ENCODE data around the gene F13B.

Gene F13B

DNA sequence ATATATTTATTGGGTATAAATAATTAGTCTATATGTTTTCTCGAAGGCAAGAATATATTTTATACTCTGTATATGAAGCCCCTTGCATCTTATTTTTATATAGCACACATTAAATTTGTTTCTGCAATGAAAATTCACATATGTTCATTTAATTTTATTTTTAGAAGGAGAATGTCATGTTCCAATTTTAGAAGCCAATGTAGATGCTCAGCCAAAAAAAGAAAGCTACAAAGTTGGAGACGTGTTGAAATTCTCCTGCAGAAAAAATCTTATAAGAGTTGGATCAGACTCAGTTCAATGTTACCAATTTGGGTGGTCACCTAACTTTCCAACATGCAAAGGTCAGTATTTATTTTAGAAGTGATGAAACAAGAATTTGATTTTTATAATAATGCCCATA is 73.1 kb downstream of the F13B start:
- TF ChIP-seq FOXP2 (optimal IDR thresholded peaks at IDR 0.05; ENCODE audit: borderline replicate concordance, extremely low read depth, extremely low read length, insufficient read depth) (no peak), TAF1 (IDR thresholded peaks at IDR 0.05; ENCODE audit: borderline replicate concordance, insufficient read depth, low read length) (no peak), POLR2AphosphoS5 (IDR thresholded peaks at IDR 0.05; ENCODE audit: low read depth, low read length) (no peak), SIN3A (IDR thresholded peaks at IDR 0.05; ENCODE audit: borderline replicate concordance, insufficient read depth, low read length) (no peak)
- TF ChIP-seq, protein P1, sequence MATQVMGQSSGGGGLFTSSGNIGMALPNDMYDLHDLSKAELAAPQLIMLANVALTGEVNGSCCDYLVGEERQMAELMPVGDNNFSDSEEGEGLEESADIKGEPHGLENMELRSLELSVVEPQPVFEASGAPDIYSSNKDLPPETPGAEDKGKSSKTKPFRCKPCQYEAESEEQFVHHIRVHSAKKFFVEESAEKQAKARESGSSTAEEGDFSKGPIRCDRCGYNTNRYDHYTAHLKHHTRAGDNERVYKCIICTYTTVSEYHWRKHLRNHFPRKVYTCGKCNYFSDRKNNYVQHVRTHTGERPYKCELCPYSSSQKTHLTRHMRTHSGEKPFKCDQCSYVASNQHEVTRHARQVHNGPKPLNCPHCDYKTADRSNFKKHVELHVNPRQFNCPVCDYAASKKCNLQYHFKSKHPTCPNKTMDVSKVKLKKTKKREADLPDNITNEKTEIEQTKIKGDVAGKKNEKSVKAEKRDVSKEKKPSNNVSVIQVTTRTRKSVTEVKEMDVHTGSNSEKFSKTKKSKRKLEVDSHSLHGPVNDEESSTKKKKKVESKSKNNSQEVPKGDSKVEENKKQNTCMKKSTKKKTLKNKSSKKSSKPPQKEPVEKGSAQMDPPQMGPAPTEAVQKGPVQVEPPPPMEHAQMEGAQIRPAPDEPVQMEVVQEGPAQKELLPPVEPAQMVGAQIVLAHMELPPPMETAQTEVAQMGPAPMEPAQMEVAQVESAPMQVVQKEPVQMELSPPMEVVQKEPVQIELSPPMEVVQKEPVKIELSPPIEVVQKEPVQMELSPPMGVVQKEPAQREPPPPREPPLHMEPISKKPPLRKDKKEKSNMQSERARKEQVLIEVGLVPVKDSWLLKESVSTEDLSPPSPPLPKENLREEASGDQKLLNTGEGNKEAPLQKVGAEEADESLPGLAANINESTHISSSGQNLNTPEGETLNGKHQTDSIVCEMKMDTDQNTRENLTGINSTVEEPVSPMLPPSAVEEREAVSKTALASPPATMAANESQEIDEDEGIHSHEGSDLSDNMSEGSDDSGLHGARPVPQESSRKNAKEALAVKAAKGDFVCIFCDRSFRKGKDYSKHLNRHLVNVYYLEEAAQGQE (IDR thresholded peaks at IDR 0.05; ENCODE audit: insufficient read depth in 1 of 2, low read depth in 2 of 2, low read length in 2 of 2), result no peak

All from PFSK-1 (cell line).